G401 (cell line): ENCODE measurements around the gene PAPPA. TPM values are rescaled to one million over a fixed set of nuclear protein-coding genes. Genes with fewer than 3 reads are reported as not detected.

ENCODE experiments used
- DNase-seq: peaks from one replicate; pipeline ENCODE4 v3.0.0-alpha.2; 2015; ENCODE audit warnings: low spot score
- in situ Hi-C: cut with HindIII; loops from 2 replicates; pipeline ENCODE4 v1.10.0; 2016; ENCODE audit warnings: low sequenced_read_pairs, mixed read lengths
- total RNA-seq: library from RNA; depleted of rRNA; stranded (reverse); fragments of >200 nt; shearing (Covaris generic); gene quantifications from 2 replicates; pipeline ENCODE4 v1.2.3, GENCODE V29; 2014; rRNA removed

PAPPA gene
- 0.44 and 0.74 TPM in 2 replicates for total RNA-seq

DNA sequence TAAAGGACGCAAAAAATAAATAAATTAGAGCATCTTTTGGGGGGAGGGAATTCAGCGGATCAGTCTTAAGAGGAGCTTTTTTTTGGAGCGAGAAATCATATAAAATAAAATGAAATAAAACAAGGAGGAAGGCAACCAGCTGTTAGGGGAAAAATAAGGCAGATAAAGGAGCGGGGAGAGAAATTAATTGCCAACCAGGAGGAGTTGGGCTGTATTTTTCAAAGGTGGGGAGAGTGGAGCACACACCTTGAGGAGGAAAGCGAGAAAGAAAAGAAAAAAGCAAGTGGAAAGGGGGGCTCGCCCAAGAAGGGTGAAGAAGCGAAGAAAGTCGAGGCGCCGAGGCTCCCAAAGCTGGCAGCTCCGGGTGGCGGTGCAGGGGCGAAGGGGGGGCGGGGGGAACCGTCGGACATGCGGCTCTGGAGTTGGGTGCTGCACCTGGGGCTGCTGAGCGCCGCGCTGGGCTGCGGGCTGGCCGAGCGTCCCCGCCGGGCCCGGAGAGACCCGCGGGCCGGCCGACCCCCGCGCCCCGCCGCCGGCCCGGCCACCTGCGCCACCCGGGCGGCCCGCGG is at the start of gene PAPPA:
Gene PAPPA, plus strand, starts transcription at position 27 of the 569 bp plus-strand sequence. Its CDS starts 382 bp downstream, at position 409.
- in situ Hi-C loops: no loop called here

DNA sequence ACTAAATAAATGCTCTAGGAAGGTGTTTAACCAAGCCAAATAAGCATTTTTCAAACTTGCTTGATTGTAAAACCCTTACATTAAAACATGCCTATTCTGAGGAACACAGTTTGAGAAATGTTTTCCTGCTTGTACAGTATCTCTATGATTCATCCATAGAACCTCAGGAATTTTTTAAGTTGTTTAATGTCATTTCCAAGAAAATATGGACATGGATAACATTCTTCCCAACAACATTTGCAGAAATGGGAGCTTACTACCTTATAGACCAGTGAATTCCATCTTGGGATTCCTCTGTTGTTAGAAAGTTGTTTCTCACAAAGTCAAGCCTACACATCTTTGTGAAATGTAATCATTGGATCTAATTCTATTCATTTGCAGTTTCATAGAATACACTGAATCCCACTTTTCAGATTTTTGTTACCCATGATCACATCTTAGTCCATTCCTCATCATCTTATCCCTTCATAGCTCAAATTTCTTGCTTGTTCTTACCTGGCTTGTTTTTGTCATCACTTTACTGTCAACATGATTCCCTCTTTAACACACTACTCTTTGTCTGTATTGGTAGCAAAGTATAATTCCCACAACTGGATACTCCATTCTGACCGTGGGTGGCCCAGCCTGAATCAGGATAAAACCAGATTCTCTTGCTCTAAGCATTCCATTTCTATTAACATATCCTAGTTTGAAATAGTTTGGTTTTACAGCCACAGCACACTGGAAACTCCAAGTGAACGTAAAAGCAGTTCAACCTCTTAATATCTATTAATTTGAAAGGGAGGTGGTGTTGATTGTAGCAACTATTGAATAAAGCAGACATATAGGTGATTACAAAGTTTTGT is 49.4 kb upstream of the PAPPA start:
- in situ Hi-C loops: no loop called here

More for the DNA sequence above, at the start of gene PAPPA:
- no peak for DNase-seq

GRCh38 chr9:116112236-116112635 is 41.4 kb upstream of the PAPPA start:
- in situ Hi-C loops: no loop called here
- DNase-seq: no peak

More for the DNA sequence above, 49.4 kb upstream of the PAPPA start:
- DNase-seq: no peak

DNA sequence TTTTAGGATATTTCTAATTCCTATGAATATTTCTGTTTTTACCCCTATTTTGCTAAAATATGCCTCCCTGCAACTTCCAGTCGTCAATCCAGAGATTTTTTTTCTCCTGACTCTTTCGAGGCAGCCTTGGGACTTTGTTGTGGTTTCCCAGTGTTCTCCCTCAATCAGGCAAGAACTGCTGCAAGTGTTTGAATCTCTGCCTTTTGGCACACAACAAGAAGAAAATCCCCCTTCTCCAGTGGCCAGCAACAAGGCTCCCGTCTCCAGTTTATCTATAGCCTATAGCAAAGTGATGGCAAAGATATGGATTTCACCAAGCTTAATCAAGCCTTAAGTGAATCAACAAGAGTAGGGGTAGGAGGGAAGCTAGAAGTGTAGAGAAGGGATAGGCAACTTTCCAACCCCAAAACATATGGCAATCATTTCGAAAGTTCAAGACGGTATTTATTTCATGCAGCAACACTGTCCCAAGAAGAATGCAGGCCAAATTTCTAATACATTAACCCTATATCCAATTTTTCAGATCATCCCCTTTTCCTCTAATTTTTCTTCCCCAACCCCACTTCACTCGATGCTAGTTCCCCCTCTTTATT is 37.7 kb upstream of the PAPPA start:
- in situ Hi-C loops: no loop called here
- DNase-seq: no peak

- in situ Hi-C loops: no loop called here
- no peak for DNase-seq
These were observed 37.2 kb upstream of the PAPPA start for GRCh38 chr9:116116393-116116792.

DNA sequence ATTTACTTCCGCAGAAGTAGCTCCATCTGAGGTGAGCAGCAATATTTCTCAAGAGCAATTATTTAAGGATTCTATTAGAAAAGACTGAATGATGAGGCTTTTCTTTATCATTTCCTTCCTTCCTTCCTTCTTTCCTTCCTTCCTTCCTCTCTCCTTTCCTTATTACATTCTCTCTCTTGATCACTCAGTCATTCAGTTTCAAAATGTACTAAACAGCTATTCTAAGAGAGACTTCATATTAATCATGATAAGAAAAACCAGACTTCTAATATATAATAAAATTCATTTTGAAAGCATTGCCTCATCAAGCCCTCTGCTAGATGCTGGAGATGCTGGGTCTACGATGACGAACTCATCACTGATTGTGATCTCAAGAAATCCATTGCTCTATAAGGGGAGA is 30.4 kb upstream of the PAPPA start:
- in situ Hi-C loops: no loop called here
- DNase-seq: no peak

- no peak for DNase-seq
- in situ Hi-C loops: no loop called here
These were observed 29.0 kb upstream of the PAPPA start for GRCh38 chr9:116124472-116125040.

DNA sequence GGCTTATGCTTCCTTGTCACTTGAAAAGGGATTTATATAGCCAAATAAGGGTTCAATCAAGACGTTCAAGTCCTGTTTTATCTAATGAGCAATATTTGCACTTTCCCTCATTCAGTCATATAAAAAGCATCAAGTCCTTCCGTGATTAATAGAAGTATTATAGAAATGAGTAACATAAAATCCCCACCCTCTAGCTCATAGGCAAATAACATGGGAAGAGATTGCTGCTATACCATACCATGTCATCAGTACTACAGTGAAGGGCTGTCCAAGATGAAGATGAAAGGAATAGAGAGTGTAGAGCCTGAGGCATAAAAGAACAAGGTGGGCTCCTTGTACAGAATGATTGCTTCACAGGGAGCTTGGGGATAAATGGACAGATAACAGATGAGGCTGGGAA is 20.4 kb upstream of the PAPPA start:
- in situ Hi-C loops: no loop called here
- DNase-seq: no peak

DNA sequence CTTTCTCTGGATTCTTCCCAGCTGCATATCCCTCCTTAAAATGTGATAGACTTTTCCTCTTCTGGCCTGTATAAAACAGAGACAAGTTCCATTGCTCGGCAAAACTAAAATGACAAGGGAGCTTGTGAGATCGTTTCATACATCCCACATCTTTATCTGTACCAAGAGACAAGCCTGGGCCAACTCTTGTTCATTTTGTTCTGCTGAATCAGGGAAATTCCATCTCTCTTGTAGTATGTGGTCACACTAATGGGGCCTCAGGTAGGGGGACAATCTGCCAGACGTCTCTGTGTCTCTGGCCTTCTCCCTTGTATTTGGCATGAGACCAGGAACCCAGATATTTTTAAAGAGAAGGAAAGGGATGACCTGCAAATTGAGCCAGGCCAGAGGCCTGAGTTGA is 18.6 kb upstream of the PAPPA start:
- no peak for DNase-seq
- in situ Hi-C loops: no loop called here

DNA sequence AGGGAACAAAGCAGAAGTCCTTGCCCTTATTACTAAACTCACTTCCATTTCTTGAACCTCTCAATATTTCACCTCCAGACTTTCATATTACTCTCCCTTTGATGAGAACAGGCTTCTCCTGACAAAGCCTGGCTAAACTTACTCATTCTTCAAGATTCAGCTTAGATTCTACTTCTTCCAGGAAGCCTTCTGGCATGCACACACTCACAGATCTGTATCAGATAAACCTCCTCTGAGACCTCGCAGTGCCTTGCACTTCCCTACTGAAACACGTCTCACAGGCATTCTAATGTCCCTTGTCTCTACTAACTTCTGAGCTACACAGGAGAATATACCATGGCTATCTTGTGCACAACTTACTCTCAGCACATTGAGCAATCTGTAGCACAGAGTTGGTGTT is 16.6 kb upstream of the PAPPA start:
- in situ Hi-C loops: no loop called here
- DNase-seq: no peak

- in situ Hi-C loops: no loop called here
These were observed 16.0 kb upstream of the PAPPA start for GRCh38 chr9:116137581-116137980.

GRCh38 chr9:116141864-116142561 is 11.6 kb upstream of the PAPPA start:
- in situ Hi-C loops: no loop called here
- no peak for DNase-seq

More at GRCh38 chr9:116137581-116137980, 16.0 kb upstream of the PAPPA start:
- no peak for DNase-seq

GRCh38 chr9:116142706-116143492 is 10.7 kb upstream of the PAPPA start:
- DNase-seq: no peak
- in situ Hi-C loops: no loop called here

DNA sequence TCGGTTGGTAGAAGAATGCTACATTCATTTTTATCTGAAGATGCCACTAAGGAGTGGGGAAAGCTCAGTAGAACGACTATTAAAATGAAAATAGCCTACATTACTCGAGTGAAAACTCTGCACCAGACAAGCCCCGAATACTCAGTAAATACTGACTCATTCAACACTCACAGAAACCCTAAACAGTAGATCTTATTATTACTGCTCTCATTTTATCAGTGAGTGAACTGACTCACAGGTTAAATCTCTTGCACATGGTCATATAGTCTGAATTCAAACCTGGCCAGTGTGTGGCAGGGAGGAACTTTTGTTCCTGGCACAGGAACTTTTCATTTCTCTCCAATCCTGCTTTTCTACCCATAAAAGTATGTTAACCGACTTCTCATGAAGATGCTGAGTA is 9.6 kb upstream of the PAPPA start:
- in situ Hi-C loops: no loop called here
- no peak for DNase-seq

DNA sequence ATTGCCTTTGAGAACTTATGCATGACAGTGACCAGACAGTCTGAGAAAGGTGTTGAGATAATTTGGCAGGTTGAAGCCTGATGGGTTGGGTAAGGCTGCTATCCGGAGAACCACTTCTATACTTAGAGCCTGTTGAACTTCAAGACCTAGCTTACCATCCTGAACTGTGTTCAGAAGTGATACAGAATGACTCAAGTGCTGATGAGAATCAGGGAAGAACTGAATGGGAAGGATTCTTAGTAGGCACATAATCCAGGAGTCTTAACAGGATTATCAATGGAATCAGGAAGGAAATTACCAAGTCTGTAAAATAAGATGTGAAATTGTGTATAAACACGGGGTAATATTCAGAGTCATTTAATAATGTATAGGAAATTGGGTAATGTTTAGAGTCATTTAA is 9.0 kb upstream of the PAPPA start:
- no peak for DNase-seq
- in situ Hi-C loops: no loop called here

- in situ Hi-C loops: no loop called here
These were observed 8.6 kb upstream of the PAPPA start for GRCh38 chr9:116145036-116145435.

GRCh38 chr9:116147821-116148220 is 5.8 kb upstream of the PAPPA start:
- in situ Hi-C loops: no loop called here
- DNase-seq: no peak

More at GRCh38 chr9:116145036-116145435, 8.6 kb upstream of the PAPPA start:
- DNase-seq: no peak

GRCh38 chr9:116149844-116150243 is 3.7 kb upstream of the PAPPA start:
- in situ Hi-C loops: no loop called here
- DNase-seq: peak; percentile 36

- in situ Hi-C loops: no loop called here
- no peak for DNase-seq
These were observed 2.4 kb upstream of the PAPPA start for GRCh38 chr9:116151199-116151598.
